ENCODE results near the gene RNF14.

- TF ChIP-seq POLR2A (IDR thresholded peaks at IDR 0.05; ENCODE audit: borderline replicate concordance, extremely low read depth, insufficient read depth, insufficient read length) (no peak), CTCF (IDR thresholded peaks at IDR 0.05 in 2 of 3, conservative IDR thresholded peaks at IDR 0.05 in 1 of 3; ENCODE audit: borderline replicate concordance in 1 of 3, insufficient read depth in 1 of 3, low read depth in 2 of 3, low read length in 2 of 3) (no peak), REST (IDR thresholded peaks at IDR 0.05; ENCODE audit: low read depth) (no peak), ATF3 (IDR thresholded peaks at IDR 0.05) (no peak), EZH2 (IDR thresholded peaks at IDR 0.05) (no peak), ZNF274 (IDR thresholded peaks at IDR 0.05; ENCODE audit: low read depth, low read length) (no peak), MAX (IDR thresholded peaks at IDR 0.05) (no peak), RAD21 (IDR thresholded peaks at IDR 0.05; ENCODE audit: low read depth) (no peak), POLR2AphosphoS5 (IDR thresholded peaks at IDR 0.05; ENCODE audit: low read depth, low read length) (no peak), SRF (IDR thresholded peaks at IDR 0.05; ENCODE audit: low read depth) (no peak), CEBPB (IDR thresholded peaks at IDR 0.05; ENCODE audit: low read depth) (no peak), EZH2phosphoT487 (IDR thresholded peaks at IDR 0.05; ENCODE audit: borderline replicate concordance) (no peak), FOSL1 (IDR thresholded peaks at IDR 0.05; ENCODE audit: low read depth) (no peak), ZBTB33 (IDR thresholded peaks at IDR 0.05; ENCODE audit: extremely low read depth, insufficient replicate concordance, low read length) (no peak)
These were observed 27.1 kb upstream of the RNF14 start for GRCh38 chr5:141941779-141942178.

Data from HCT116 (cell line).